Lower leg skin (tissue), 3 donors: ENCODE measurements around the gene PREP.

Experiments
- POLR2A ChIP-seq, 2 donors: fragments of 450-650 bp; IDR thresholded peaks; one replicate each; pipeline ENCODE4 v1.6.1; 2016 to 2017; ENCODE audit warnings: antibody characterized with exemption in 2 of 2, mild to moderate bottlenecking in 1 of 2, moderate library complexity in 1 of 2
- TF ChIP-seq, protein P1 (sequence below), 3 donors: fragments of 450-650 bp; IDR thresholded peaks; one replicate each; pipeline ENCODE4 v1.5.1; 2016; ENCODE audit warnings: antibody characterized with exemption in 3 of 3, mild to moderate bottlenecking in 3 of 3, moderate library complexity in 2 of 3

DNA sequence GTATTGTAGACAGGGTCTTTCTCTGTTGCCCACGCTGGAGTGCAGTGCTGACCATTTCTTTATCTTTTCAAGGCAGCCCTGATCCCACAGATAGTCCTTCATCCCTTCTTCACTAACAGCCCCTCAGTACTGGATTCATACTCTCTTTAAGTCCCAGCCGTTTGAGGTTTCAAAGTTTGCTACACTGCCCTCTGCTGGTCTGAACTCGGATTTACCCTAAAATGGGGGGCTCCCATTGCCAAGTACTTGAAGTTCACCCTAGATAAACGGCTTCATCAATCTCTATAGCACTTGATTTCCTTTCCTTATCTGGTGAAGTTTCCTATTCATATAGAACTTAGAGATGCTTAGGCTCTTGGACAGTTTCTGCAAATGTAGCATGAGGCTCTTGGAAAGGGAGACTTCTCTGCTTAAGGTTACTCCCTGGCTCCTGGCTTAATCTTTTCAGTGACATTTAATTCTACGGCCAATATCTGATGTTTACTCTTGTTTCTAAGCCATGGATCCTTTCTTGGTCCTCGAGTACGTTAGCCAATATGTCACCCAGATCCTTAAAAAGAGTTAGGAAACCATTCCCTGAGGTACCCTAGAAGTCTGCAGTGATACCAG lies 21.4 kb upstream of the PREP start:
- TF ChIP-seq, protein P1, sequence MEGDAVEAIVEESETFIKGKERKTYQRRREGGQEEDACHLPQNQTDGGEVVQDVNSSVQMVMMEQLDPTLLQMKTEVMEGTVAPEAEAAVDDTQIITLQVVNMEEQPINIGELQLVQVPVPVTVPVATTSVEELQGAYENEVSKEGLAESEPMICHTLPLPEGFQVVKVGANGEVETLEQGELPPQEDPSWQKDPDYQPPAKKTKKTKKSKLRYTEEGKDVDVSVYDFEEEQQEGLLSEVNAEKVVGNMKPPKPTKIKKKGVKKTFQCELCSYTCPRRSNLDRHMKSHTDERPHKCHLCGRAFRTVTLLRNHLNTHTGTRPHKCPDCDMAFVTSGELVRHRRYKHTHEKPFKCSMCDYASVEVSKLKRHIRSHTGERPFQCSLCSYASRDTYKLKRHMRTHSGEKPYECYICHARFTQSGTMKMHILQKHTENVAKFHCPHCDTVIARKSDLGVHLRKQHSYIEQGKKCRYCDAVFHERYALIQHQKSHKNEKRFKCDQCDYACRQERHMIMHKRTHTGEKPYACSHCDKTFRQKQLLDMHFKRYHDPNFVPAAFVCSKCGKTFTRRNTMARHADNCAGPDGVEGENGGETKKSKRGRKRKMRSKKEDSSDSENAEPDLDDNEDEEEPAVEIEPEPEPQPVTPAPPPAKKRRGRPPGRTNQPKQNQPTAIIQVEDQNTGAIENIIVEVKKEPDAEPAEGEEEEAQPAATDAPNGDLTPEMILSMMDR (IDR thresholded peaks at IDR 0.05): no peak
- TF ChIP-seq POLR2A (IDR thresholded peaks at IDR 0.05): no peak
